Measurements from ENCODE around the gene SLC41A1.

SLC41A1 gene

GRCh38 chr1:205766038-205766437 is 47.0 kb downstream of the SLC41A1 start:
- Histone ChIP-seq H3K4me3 (ENCODE audit: low read length) (no peak overlapping the region), H3K4me1 (ENCODE audit: control insufficient read depth, insufficient read depth, low read length) (no peaks in the 10 kb centered on the region), H3K9me3 (ENCODE audit: control insufficient read depth, low read length) (no peaks in the 10 kb centered on the region), H3K27me3 (ENCODE audit: control insufficient read depth, insufficient read depth, low read length) (no peaks in the 10 kb centered on the region), H3K9ac (ENCODE audit: low read length) (no peak overlapping the region), H3K36me3 (ENCODE audit: control insufficient read depth, insufficient read depth, low read length) (no peaks in the 10 kb centered on the region)

GRCh38 chr1:205764578-205764977 is 48.4 kb downstream of the SLC41A1 start:
- H3K4me1 ChIP-seq (ENCODE audit: control insufficient read depth, insufficient read depth, low read length): no peaks in the 10 kb centered on the region
- H3K9ac ChIP-seq (ENCODE audit: low read length): no peak overlapping the region
- H3K4me3 ChIP-seq (ENCODE audit: low read length): no peak overlapping the region
- H3K27me3 ChIP-seq (ENCODE audit: control insufficient read depth, insufficient read depth, low read length): no peaks in the 10 kb centered on the region
- H3K36me3 ChIP-seq (ENCODE audit: control insufficient read depth, insufficient read depth, low read length): no peaks in the 10 kb centered on the region
- no peaks in the 10 kb centered on the region for H3K9me3 ChIP-seq (ENCODE audit: control insufficient read depth, low read length)

- Histone ChIP-seq H3K9ac (ENCODE audit: low read length) (no peak overlapping the region), H3K9me3 (ENCODE audit: control insufficient read depth, low read length) (no peaks in the 10 kb centered on the region), H3K36me3 (ENCODE audit: control insufficient read depth, insufficient read depth, low read length) (no peaks in the 10 kb centered on the region), H3K27me3 (ENCODE audit: control insufficient read depth, insufficient read depth, low read length) (no peaks in the 10 kb centered on the region), H3K4me1 (ENCODE audit: control insufficient read depth, insufficient read depth, low read length) (no peaks in the 10 kb centered on the region), H3K4me3 (ENCODE audit: low read length) (no peak overlapping the region)
These were observed 49.0 kb downstream of the SLC41A1 start for GRCh38 chr1:205763980-205764379.

- Histone ChIP-seq H3K4me3 (ENCODE audit: low read length) (no peak overlapping the region), H3K9ac (ENCODE audit: low read length) (no peak overlapping the region), H3K36me3 (ENCODE audit: control insufficient read depth, insufficient read depth, low read length) (no peaks in the 10 kb centered on the region), H3K4me1 (ENCODE audit: control insufficient read depth, insufficient read depth, low read length) (no peaks in the 10 kb centered on the region), H3K27me3 (ENCODE audit: control insufficient read depth, insufficient read depth, low read length) (no peaks in the 10 kb centered on the region), H3K9me3 (ENCODE audit: control insufficient read depth, low read length) (no peaks in the 10 kb centered on the region)
These were observed 52.4 kb downstream of the SLC41A1 start for GRCh38 chr1:205760606-205761005.

- Histone ChIP-seq H3K4me1 (ENCODE audit: control insufficient read depth, insufficient read depth, low read length) (no peaks in the 10 kb centered on the region), H3K36me3 (ENCODE audit: control insufficient read depth, insufficient read depth, low read length) (no peaks in the 10 kb centered on the region), H3K4me3 (ENCODE audit: low read length) (no peak overlapping the region), H3K9ac (ENCODE audit: low read length) (no peak overlapping the region), H3K27me3 (ENCODE audit: control insufficient read depth, insufficient read depth, low read length) (no peaks in the 10 kb centered on the region), H3K9me3 (ENCODE audit: control insufficient read depth, low read length) (no peaks in the 10 kb centered on the region)
These were observed 56.4 kb downstream of the SLC41A1 start for GRCh38 chr1:205756552-205756951.

- Histone ChIP-seq H3K9me3 (ENCODE audit: control insufficient read depth, low read length) (no peaks in the 10 kb centered on the region), H3K9ac (ENCODE audit: low read length) (no peak overlapping the region), H3K36me3 (ENCODE audit: control insufficient read depth, insufficient read depth, low read length) (no peaks in the 10 kb centered on the region), H3K4me3 (ENCODE audit: low read length) (no peak overlapping the region), H3K27me3 (ENCODE audit: control insufficient read depth, insufficient read depth, low read length) (no peaks in the 10 kb centered on the region), H3K4me1 (ENCODE audit: control insufficient read depth, insufficient read depth, low read length) (peaks cover 5% of the 10 kb centered on the region)
These were observed 58.1 kb downstream of the SLC41A1 start for GRCh38 chr1:205754857-205755256.

- Histone ChIP-seq H3K4me3 (ENCODE audit: low read length) (no peak overlapping the region), H3K27me3 (ENCODE audit: control insufficient read depth, insufficient read depth, low read length) (no peaks in the 10 kb centered on the region), H3K4me1 (ENCODE audit: control insufficient read depth, insufficient read depth, low read length) (peaks cover 11% of the 10 kb centered on the region)
These were observed 61.9 kb downstream of the SLC41A1 start for GRCh38 chr1:205751036-205751651.

GRCh38 chr1:205750138-205751035 is 62.6 kb downstream of the SLC41A1 start, which contains the start of gene NUCKS1:
Gene NUCKS1 (minus strand): TSS chr1:205750182. CDS start chr1:205749973, 209 bp downstream.
- Histone ChIP-seq H3K9me3 (ENCODE audit: control insufficient read depth, low read length) (no peaks in the 10 kb centered on the region), H3K36me3 (ENCODE audit: control insufficient read depth, insufficient read depth, low read length) (no peaks in the 10 kb centered on the region), H3K27me3 (ENCODE audit: control insufficient read depth, insufficient read depth, low read length) (no peaks in the 10 kb centered on the region), H3K4me3 (ENCODE audit: low read length) (peak within 1 kb of the TSS; percentile 66), H3K9ac (ENCODE audit: low read length) (peak within 1 kb of the TSS; percentile 85), H3K4me1 (ENCODE audit: control insufficient read depth, insufficient read depth, low read length) (peaks cover 11% of the 10 kb centered on the region)

More at GRCh38 chr1:205751036-205751651, 61.9 kb downstream of the SLC41A1 start:
- no peaks in the 10 kb centered on the region for H3K36me3 ChIP-seq (ENCODE audit: control insufficient read depth, insufficient read depth, low read length)
- H3K9me3 ChIP-seq (ENCODE audit: control insufficient read depth, low read length): no peaks in the 10 kb centered on the region
- H3K9ac ChIP-seq (ENCODE audit: low read length): no peak overlapping the region

- no peaks in the 10 kb centered on the region for H3K36me3 ChIP-seq (ENCODE audit: control insufficient read depth, insufficient read depth, low read length)
- H3K9ac ChIP-seq (ENCODE audit: low read length): peak overlapping the region; percentile 85
- H3K27me3 ChIP-seq (ENCODE audit: control insufficient read depth, insufficient read depth, low read length): no peaks in the 10 kb centered on the region
These were observed 63.5 kb downstream of the SLC41A1 start for GRCh38 chr1:205749234-205750137.

GRCh38 chr1:205748403-205749233 is 64.4 kb downstream of the SLC41A1 start:
- no peaks in the 10 kb centered on the region for H3K36me3 ChIP-seq (ENCODE audit: control insufficient read depth, insufficient read depth, low read length)
- no peaks in the 10 kb centered on the region for H3K9me3 ChIP-seq (ENCODE audit: control insufficient read depth, low read length)
- peak overlapping the region; percentile 66 for H3K4me3 ChIP-seq (ENCODE audit: low read length)
- H3K4me1 ChIP-seq (ENCODE audit: control insufficient read depth, insufficient read depth, low read length): peaks cover 11% of the 10 kb centered on the region
- H3K9ac ChIP-seq (ENCODE audit: low read length): peak overlapping the region; percentile 85
- H3K27me3 ChIP-seq (ENCODE audit: control insufficient read depth, insufficient read depth, low read length): no peaks in the 10 kb centered on the region

More at GRCh38 chr1:205749234-205750137, 63.5 kb downstream of the SLC41A1 start:
- peaks cover 11% of the 10 kb centered on the region for H3K4me1 ChIP-seq (ENCODE audit: control insufficient read depth, insufficient read depth, low read length)
- no peaks in the 10 kb centered on the region for H3K9me3 ChIP-seq (ENCODE audit: control insufficient read depth, low read length)
- peak overlapping the region; percentile 66 for H3K4me3 ChIP-seq (ENCODE audit: low read length)

Data from mucosa of stomach (tissue), 1 donor.